ENCODE measurements around the gene CSGALNACT2. TPM values are rescaled to one million over a fixed set of nuclear protein-coding genes. Genes with fewer than 3 reads are reported as not detected.

CSGALNACT2 gene
- polyA plus RNA-seq, 4 donors: 2.5 to 13.4 (median 4.8) TPM

DNA sequence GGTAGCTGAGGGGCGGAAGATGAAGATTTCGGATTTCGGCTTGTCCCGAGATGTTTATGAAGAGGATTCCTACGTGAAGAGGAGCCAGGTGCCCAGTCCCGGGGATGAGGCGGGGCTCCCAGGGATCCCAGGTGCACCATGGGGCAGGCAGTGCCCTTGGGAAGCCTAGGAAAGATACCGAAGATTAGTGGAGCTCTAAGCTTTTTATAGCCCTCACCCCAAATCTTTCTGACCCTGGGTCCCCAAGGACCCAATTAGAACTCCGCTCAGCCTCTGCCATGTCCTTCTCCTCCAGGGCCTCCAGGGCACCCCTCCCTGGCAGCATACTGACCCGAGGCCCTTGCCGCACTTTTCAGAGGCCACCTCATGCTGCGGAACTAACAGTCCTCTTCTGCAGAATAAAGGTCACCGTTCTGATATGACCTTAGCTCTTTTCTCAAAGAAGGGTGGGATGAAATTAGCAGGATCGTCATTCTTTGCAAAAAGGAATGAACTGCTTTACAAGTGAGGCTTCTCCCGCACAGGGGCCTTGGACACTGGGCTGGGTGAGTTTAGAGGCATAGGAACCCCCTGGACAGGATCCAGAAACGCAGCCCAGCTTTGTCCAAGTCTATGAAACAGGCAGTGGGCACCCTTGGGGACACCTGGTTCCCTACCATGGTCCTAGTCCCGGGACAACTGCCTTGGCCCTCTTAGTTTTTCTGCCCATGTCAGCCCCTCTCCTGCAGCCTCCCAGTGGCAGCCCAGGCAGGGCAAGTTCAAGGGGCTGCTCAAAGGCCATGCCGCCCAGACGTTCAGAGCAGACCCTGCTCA is 17.9 kb upstream of the CSGALNACT2 start:
- peaks cover 0 to 8% (median 0%) of the 10 kb centered on the region in 3 donors for H3K36me3 ChIP-seq (ENCODE audit: control insufficient read depth in 3 of 3, insufficient read depth in 2 of 3, low read depth in 1 of 3, low read length in 3 of 3)
- no peaks in the 10 kb centered on the region for H3K9me3 ChIP-seq (ENCODE audit: control insufficient read depth in 2 of 2, insufficient read depth in 1 of 2, low read depth in 1 of 2, low read length in 1 of 2)
- FAIRE-seq (no peak), DNase-seq (no peak)
- no peak overlapping the region for H3K27ac ChIP-seq (ENCODE audit: low read depth in 1 of 3, low read length in 2 of 3)
- 81 to 85% (median 83%) methylated on average over 19 of the region's 19 CpGs for WGBS, 3 donors
- no peaks in the 10 kb centered on the region for H3K27me3 ChIP-seq (ENCODE audit: control insufficient read depth in 3 of 3, insufficient read depth in 3 of 3, low read length in 3 of 3)
- no peaks in the 10 kb centered on the region for H3K4me1 ChIP-seq (ENCODE audit: control insufficient read depth in 3 of 3, insufficient read depth in 2 of 3, low read depth in 1 of 3, low read length in 2 of 3)
- no peak overlapping the region for H3K4me3 ChIP-seq (ENCODE audit: low read depth in 1 of 3, low read length in 3 of 3)

DNA sequence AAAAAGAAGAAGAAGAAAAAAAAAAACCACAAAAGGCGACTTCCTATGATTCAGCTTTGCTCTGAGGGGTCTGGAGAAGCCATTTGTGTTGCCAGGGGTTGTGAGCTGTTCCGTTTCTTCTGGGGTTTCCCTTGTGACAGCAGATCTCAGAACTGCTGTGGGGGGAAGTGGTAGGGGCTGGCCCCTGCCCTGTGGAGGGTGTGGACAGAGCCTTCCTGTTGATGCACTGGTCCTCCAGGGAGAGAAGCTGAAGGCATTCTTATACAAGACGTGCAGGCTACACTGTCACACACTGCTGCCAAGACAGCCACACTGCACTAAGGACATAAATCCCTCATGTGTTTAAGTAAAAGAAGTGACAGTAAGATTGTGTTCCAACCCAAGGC is 17.3 kb upstream of the CSGALNACT2 start:
- WGBS, 3 donors: 58 to 77% (median 70%) methylated on average over 3 of the region's 3 CpGs
- Histone ChIP-seq H3K4me1 (ENCODE audit: control insufficient read depth in 3 of 3, insufficient read depth in 2 of 3, low read depth in 1 of 3, low read length in 2 of 3) (no peaks in the 10 kb centered on the region), H3K4me3 (ENCODE audit: low read depth in 1 of 3, low read length in 3 of 3) (no peak overlapping the region), H3K9me3 (ENCODE audit: control insufficient read depth in 2 of 2, insufficient read depth in 1 of 2, low read depth in 1 of 2, low read length in 1 of 2) (no peaks in the 10 kb centered on the region), H3K27me3 (ENCODE audit: control insufficient read depth in 3 of 3, insufficient read depth in 3 of 3, low read length in 3 of 3) (no peaks in the 10 kb centered on the region), H3K27ac (ENCODE audit: low read depth in 1 of 3, low read length in 2 of 3) (no peak overlapping the region), H3K36me3 (ENCODE audit: control insufficient read depth in 3 of 3, insufficient read depth in 2 of 3, low read depth in 1 of 3, low read length in 3 of 3) (peaks cover 0 to 8% (median 0%) of the 10 kb centered on the region in 3 donors)
- FAIRE-seq (no peak), DNase-seq (no peak)

DNA sequence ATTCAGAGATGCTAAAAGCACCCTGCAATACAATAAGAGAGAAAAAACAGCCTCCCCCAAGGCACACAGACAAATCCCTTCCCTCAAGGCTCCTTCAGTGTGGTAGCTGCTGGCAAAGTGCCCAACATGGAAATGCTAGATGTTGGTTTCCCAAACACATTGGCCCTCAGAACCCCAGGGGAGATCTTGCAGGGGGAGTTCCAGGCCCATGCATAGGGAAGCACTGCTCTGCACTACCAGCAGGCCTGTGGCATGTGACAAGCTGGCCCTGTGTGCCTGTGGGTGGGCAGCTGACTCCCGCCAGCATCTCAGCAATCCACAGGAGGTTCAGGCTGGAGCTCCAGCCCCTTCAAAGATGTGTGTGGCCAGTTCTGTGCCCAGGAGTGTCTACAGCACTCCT is 16.8 kb upstream of the CSGALNACT2 start:
- Histone ChIP-seq H3K27ac (ENCODE audit: low read depth in 1 of 3, low read length in 2 of 3) (no peak overlapping the region), H3K27me3 (ENCODE audit: control insufficient read depth in 3 of 3, insufficient read depth in 3 of 3, low read length in 3 of 3) (no peaks in the 10 kb centered on the region), H3K36me3 (ENCODE audit: control insufficient read depth in 3 of 3, insufficient read depth in 2 of 3, low read depth in 1 of 3, low read length in 3 of 3) (peaks cover 0 to 8% (median 0%) of the 10 kb centered on the region in 3 donors), H3K4me1 (ENCODE audit: control insufficient read depth in 3 of 3, insufficient read depth in 2 of 3, low read depth in 1 of 3, low read length in 2 of 3) (no peaks in the 10 kb centered on the region), H3K4me3 (ENCODE audit: low read depth in 1 of 3, low read length in 3 of 3) (no peak overlapping the region), H3K9me3 (ENCODE audit: control insufficient read depth in 2 of 2, insufficient read depth in 1 of 2, low read depth in 1 of 2, low read length in 1 of 2) (no peaks in the 10 kb centered on the region)
- FAIRE-seq: no peak
- no peak for DNase-seq
- WGBS, 3 donors: 92 to 100% (median 93%) methylated on average over 1 of the region's 1 CpG

DNA sequence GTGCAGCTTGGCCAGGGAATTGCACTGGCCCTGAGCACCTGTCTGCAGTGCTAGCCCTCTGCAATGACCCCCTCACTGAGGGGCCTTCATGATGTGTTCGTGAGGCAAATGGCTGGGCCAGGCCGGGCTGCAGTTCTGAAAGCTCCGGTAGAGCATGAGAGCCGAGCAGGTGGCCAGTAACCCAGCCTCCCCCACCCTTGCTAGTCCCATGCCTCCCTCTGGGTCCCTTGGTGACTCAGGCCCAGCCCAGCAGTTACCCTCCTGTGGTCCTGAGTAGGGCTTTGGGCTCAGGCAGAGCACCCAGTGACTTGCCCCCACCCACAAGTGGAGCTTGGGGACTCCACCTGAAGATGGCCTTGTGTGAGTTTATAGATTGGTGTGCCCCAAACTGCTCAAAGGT is 16.1 kb upstream of the CSGALNACT2 start:
- whole genome bisulfite sequencing, 3 donors: 88 to 90% (median 89%) methylated on average over 3 to 4 of the region's 4 CpGs
- FAIRE-seq (no peak), DNase-seq (no peak)
- Histone ChIP-seq H3K36me3 (ENCODE audit: control insufficient read depth in 3 of 3, insufficient read depth in 2 of 3, low read depth in 1 of 3, low read length in 3 of 3) (peaks cover 0 to 8% (median 0%) of the 10 kb centered on the region in 3 donors), H3K9me3 (ENCODE audit: control insufficient read depth in 2 of 2, insufficient read depth in 1 of 2, low read depth in 1 of 2, low read length in 1 of 2) (no peaks in the 10 kb centered on the region), H3K4me1 (ENCODE audit: control insufficient read depth in 3 of 3, insufficient read depth in 2 of 3, low read depth in 1 of 3, low read length in 2 of 3) (no peaks in the 10 kb centered on the region), H3K27ac (ENCODE audit: low read depth in 1 of 3, low read length in 2 of 3) (no peak overlapping the region), H3K27me3 (ENCODE audit: control insufficient read depth in 3 of 3, insufficient read depth in 3 of 3, low read length in 3 of 3) (no peaks in the 10 kb centered on the region), H3K4me3 (ENCODE audit: low read depth in 1 of 3, low read length in 3 of 3) (no peak overlapping the region)

DNA sequence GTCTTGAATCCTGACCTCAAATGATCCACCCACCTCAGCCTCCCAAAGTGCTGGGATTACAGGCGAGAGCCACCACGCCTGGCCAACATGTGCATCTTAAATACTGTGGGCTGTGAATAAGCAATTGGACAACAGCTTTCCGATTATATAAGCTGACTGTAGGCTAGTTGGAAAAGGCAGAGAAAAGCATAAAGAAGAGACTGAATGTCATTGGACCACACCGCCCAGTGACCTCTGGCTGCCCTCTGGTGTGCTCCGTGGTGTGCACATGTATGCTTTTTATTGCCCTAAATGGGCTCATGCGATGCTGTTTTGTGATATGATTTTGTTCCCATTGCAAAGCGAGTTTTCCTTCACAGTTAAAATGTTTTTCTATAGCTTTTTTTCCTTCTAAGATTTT is 15.4 kb upstream of the CSGALNACT2 start:
- DNase-seq (no peak), FAIRE-seq (no peak)
- H3K9me3 ChIP-seq (ENCODE audit: control insufficient read depth in 2 of 2, insufficient read depth in 1 of 2, low read depth in 1 of 2, low read length in 1 of 2): no peaks in the 10 kb centered on the region
- 78 to 89% (median 87%) methylated on average over 7 of the region's 7 CpGs for WGBS, 3 donors
- H3K27me3 ChIP-seq (ENCODE audit: control insufficient read depth in 3 of 3, insufficient read depth in 3 of 3, low read length in 3 of 3): no peaks in the 10 kb centered on the region
- no peaks in the 10 kb centered on the region for H3K4me1 ChIP-seq (ENCODE audit: control insufficient read depth in 3 of 3, insufficient read depth in 2 of 3, low read depth in 1 of 3, low read length in 2 of 3)
- H3K4me3 ChIP-seq (ENCODE audit: low read depth in 1 of 3, low read length in 3 of 3): no peak overlapping the region
- peaks cover 0 to 8% (median 0%) of the 10 kb centered on the region in 3 donors for H3K36me3 ChIP-seq (ENCODE audit: control insufficient read depth in 3 of 3, insufficient read depth in 2 of 3, low read depth in 1 of 3, low read length in 3 of 3)
- no peak overlapping the region for H3K27ac ChIP-seq (ENCODE audit: low read depth in 1 of 3, low read length in 2 of 3)

DNA sequence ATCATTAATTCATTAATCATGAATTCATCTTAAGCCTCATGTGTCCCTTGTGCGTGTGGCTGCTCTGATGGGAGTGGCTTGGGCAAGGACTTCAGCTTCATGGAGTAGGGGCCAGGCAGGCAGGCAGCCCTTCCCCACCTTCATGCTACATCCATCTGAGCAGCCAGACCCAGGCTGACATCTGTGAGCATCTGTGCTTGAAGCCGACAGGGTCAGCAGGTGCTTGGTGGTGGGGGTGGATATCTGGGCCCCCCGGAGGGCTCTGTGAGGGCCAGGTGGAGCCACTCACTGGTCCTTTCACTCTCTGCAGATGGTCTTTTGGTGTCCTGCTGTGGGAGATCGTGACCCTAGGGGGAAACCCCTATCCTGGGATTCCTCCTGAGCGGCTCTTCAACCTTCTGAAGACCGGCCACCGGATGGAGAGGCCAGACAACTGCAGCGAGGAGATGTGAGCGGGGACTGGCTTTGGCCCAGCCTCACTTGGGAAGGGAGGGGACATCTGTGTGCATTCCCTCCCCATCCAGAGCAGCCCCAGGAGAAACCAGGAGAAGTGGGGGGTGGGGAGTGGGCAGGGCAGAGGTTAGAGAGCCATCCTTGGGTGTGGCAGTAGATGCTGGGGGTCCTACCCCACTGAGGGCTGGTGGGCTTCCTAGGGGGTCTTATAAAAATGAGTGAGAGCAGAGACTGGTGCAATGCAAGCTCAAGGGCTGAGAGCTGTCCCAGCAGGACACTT is 14.7 kb upstream of the CSGALNACT2 start:
- FAIRE-seq (no peak), DNase-seq (no peak)
- WGBS, 3 donors: 86 to 90% (median 87%) methylated on average over 9 of the region's 9 CpGs

DNA sequence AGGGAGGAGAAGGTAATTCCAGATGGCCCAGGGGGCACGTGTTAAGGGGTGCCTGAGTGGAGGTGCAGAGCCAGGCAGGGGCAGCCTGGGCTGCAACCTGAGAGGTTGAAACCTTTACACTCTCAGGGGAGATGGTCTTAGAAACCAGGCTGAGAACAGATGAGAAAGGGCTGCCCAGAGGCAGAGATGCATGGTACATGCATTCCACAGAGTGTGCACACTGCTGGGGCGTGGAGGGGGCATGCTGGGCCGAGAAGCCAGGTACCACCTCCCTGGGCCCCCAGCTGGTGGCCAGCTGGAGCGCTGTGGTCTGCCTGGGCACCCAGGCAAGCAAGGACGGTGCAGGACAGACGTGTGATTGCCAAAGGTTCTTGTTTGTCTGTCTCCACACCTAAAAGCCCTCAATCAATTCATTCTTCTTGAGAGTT is 14.1 kb upstream of the CSGALNACT2 start:
- H3K4me1 ChIP-seq (ENCODE audit: control insufficient read depth in 3 of 3, insufficient read depth in 2 of 3, low read depth in 1 of 3, low read length in 2 of 3): no peaks in the 10 kb centered on the region
- no peak overlapping the region for H3K27ac ChIP-seq (ENCODE audit: low read depth in 1 of 3, low read length in 2 of 3)
- H3K27me3 ChIP-seq (ENCODE audit: control insufficient read depth in 3 of 3, insufficient read depth in 3 of 3, low read length in 3 of 3): no peaks in the 10 kb centered on the region
- FAIRE-seq: no peak
- no peaks in the 10 kb centered on the region for H3K9me3 ChIP-seq (ENCODE audit: control insufficient read depth in 2 of 2, insufficient read depth in 1 of 2, low read depth in 1 of 2, low read length in 1 of 2)
- H3K4me3 ChIP-seq (ENCODE audit: low read depth in 1 of 3, low read length in 3 of 3): no peak overlapping the region
- WGBS, 3 donors: 85 to 88% (median 87%) methylated on average over 6 of the region's 6 CpGs
- no peak for DNase-seq
- peaks cover 0 to 8% (median 0%) of the 10 kb centered on the region in 3 donors for H3K36me3 ChIP-seq (ENCODE audit: control insufficient read depth in 3 of 3, insufficient read depth in 2 of 3, low read depth in 1 of 3, low read length in 3 of 3)

More for the DNA sequence above, 14.7 kb upstream of the CSGALNACT2 start:
- Histone ChIP-seq H3K36me3 (ENCODE audit: control insufficient read depth in 3 of 3, insufficient read depth in 2 of 3, low read depth in 1 of 3, low read length in 3 of 3) (peaks cover 0 to 8% (median 0%) of the 10 kb centered on the region in 3 donors), H3K27ac (ENCODE audit: low read depth in 1 of 3, low read length in 2 of 3) (no peak overlapping the region), H3K9me3 (ENCODE audit: control insufficient read depth in 2 of 2, insufficient read depth in 1 of 2, low read depth in 1 of 2, low read length in 1 of 2) (no peaks in the 10 kb centered on the region), H3K27me3 (ENCODE audit: control insufficient read depth in 3 of 3, insufficient read depth in 3 of 3, low read length in 3 of 3) (no peaks in the 10 kb centered on the region), H3K4me3 (ENCODE audit: low read depth in 1 of 3, low read length in 3 of 3) (no peak overlapping the region), H3K4me1 (ENCODE audit: control insufficient read depth in 3 of 3, insufficient read depth in 2 of 3, low read depth in 1 of 3, low read length in 2 of 3) (no peaks in the 10 kb centered on the region)

DNA sequence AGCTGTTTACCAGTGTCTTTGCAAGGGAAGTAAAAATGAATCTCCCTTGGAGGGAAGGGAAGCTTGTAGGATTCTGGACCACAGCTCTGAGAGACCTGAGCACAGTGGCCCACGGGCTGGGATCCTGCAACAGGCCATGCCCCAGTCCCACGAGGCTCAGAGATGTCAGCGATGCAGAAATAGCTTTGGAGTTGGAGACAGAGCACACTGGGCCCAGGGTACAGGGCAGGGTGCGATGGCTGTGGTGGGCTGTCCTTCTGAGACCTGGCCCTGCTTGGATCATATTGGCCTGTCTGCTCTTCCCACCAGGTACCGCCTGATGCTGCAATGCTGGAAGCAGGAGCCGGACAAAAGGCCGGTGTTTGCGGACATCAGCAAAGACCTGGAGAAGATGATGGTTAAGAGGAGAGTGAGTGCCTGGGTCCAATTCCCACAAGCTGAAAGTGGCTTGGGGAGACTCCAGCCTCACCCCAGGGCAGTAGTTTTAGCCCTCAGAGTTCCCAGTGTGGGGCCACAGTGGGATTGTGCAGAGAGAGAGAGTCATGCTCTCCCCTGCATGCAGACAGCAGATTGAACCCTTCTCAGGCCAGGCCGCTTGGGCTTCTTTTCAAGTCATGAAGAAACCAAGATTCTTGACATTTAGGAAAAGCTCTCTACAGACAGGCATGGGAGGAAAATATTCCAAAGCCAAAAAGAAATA is 13.5 kb upstream of the CSGALNACT2 start:
- no peak for FAIRE-seq

More for the DNA sequence above, 13.5 kb upstream of the CSGALNACT2 start:
- H3K36me3 ChIP-seq (ENCODE audit: control insufficient read depth in 3 of 3, insufficient read depth in 2 of 3, low read depth in 1 of 3, low read length in 3 of 3): peaks cover 0 to 8% (median 0%) of the 10 kb centered on the region in 3 donors
- WGBS, 3 donors: 86 to 90% (median 88%) methylated on average over 9 of the region's 9 CpGs
- no peaks in the 10 kb centered on the region for H3K27me3 ChIP-seq (ENCODE audit: control insufficient read depth in 3 of 3, insufficient read depth in 3 of 3, low read length in 3 of 3)
- no peak overlapping the region for H3K4me3 ChIP-seq (ENCODE audit: low read depth in 1 of 3, low read length in 3 of 3)
- DNase-seq: no peak
- H3K9me3 ChIP-seq (ENCODE audit: control insufficient read depth in 2 of 2, insufficient read depth in 1 of 2, low read depth in 1 of 2, low read length in 1 of 2): no peaks in the 10 kb centered on the region
- no peak overlapping the region for H3K27ac ChIP-seq (ENCODE audit: low read depth in 1 of 3, low read length in 2 of 3)
- no peaks in the 10 kb centered on the region for H3K4me1 ChIP-seq (ENCODE audit: control insufficient read depth in 3 of 3, insufficient read depth in 2 of 3, low read depth in 1 of 3, low read length in 2 of 3)
